Stimulated activated CD8-positive, alpha-beta memory T cell treated with anti-CD3 and anti-CD28 coated beads, Interleukin-15, amount 100 ng/mL, for 1 hour (primary cell): ENCODE results near the gene ELP2.
"Not testable (repeated sequence)": the region's sequence is repeated elsewhere in the genome, so short reads cannot be mapped to it uniquely, and the experiment has no call there.

ENCODE experiments used
- DNase-seq: peaks from one replicate; pipeline ENCODE4 v3.0.0-alpha.2; 2020; ENCODE audit warnings: low read depth

ELP2 gene, protein sequence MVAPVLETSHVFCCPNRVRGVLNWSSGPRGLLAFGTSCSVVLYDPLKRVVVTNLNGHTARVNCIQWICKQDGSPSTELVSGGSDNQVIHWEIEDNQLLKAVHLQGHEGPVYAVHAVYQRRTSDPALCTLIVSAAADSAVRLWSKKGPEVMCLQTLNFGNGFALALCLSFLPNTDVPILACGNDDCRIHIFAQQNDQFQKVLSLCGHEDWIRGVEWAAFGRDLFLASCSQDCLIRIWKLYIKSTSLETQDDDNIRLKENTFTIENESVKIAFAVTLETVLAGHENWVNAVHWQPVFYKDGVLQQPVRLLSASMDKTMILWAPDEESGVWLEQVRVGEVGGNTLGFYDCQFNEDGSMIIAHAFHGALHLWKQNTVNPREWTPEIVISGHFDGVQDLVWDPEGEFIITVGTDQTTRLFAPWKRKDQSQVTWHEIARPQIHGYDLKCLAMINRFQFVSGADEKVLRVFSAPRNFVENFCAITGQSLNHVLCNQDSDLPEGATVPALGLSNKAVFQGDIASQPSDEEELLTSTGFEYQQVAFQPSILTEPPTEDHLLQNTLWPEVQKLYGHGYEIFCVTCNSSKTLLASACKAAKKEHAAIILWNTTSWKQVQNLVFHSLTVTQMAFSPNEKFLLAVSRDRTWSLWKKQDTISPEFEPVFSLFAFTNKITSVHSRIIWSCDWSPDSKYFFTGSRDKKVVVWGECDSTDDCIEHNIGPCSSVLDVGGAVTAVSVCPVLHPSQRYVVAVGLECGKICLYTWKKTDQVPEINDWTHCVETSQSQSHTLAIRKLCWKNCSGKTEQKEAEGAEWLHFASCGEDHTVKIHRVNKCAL

DNA sequence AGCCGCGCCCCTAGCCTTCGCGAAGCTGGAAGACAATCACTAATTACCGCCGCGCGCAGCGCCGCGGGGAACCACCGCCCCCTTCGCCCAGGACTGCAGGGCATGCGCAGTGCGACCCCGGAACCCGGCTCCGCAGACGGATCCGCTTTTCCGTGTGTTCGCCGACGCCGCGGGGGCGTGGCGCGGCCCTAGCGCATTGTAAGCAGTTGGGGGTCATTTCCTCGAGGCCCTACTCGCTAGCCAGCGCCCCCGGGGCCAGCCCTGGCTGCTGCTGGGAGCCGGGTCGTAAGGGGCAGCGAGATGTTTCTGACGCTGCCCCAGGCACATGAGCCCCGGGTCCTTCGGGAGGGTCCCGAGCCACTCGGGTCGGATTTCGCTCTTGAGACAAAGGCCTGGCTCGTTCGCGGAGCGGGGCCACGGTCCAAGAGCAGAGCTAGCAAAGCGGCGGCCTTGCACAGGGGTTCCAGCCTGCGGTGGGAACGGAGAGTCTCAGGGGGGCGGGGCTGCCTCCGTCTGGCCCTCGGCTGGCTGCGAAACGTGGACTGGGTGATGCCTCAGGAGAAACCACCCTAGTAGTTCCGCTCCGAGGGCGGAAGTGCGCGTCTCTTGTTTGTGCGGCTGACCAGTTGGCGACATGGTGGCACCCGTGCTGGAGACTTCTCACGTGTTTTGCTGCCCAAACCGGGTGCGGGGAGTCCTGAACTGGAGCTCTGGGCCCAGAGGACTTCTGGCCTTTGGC lies at the start of gene ELP2, which contains the start of gene SLC39A6:
Gene ELP2, plus strand, starts transcription at position 600 of the 739 bp plus-strand sequence. Its CDS starts 35 bp downstream, at position 635.
Gene SLC39A6, minus strand, starts transcription at position 41 of the 739 bp plus-strand sequence. CDS start 2,333 bp downstream, outside the sequence.
- peak; percentile 91 for DNase-seq

DNA sequence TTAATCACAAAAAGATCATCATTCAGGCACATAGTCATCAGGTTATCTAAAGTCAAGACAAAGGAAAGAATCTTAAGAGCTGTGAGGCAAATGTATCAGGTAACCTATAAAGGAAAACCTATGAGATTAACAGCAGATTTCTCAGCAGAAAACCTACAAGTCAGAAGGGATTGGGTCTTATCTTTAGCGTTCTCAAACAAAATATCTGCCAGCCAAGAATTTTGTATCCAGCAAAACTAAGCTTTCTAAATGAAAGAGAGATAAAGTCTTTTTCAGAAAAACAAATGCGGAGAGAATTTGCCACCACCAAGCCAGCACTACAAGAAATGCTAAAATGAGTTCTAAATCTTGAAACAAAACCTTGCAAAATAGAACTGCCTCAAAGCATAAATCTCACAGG lies 48.6 kb upstream of the ELP2 start:
- not testable (repeated sequence) for DNase-seq

DNA sequence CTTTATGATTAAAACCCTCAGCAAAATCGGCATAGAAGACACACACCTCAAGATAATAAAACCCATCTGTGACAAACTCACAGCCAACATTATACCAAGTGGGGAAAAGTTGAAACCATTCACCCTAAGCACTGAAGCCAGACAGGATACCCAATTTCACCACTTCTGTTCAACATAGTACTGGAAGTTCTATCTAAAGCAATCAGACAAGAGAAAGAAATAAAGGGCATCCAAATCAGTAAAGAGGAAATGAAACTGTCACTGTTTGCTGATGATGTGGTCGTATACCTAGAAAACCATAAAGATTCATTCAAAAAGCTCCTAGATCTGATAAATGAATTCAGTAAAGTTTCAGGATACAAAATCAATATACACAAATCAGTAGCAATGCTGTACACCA lies 46.0 kb upstream of the ELP2 start:
- no peak for DNase-seq

DNA sequence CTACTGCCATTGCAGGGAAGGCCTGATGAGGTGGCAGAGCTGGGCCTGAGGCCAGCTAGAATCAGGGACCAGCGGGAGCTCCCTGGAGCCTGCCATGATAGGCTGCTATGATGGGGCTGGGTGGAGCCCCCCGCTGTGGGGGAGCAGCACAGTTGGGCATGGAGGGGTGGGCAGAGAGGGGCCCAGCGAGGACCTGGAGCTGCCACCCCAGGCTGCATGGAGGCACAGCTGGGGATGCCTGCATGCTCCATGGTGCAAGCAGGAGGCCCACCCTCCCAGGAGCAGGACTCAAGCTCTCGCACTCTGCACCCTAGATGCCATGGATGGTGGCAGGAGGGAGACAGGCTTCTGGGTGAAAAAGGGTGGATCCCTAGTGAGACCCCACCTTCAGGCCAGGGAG lies 44.5 kb upstream of the ELP2 start:
- DNase-seq, result no peak

DNA sequence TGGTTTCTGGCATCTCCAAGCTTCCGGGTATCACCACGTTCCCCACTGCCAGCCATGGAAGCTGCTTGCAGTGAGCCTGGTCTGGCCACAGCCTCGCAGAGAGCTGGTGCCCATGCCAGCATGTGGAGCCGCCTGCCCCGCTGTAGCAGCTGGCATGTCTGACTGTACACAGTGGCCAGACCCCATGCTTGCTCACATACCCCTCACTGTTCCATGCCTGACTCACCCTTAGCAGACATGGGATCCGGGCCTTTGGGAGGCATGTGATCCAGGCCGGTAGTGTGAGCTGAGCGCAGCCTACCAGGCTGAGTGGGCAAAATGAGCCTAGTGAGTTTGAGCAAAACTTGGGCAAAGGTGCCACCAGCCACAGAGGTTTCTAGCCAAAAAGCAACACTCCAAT lies 43.5 kb upstream of the ELP2 start:
- no peak for DNase-seq

DNA sequence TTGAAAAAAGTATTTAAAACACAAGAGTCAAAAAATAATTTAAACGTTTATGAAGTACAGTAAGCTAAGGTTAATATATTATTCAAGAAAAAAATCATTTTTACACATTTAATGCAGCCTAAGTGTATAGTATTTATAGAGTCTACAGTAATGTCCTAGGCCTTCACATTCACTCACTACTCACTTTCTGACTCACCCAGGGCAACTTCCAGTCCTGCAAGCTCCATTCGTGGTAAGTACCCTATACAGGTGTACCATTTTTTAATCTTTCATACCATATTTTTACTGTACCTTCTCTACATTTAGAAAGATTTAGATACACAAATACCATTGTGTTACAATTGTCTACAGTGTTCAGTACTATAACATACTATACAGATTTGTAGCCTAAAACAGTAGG lies 41.4 kb upstream of the ELP2 start:
- DNase-seq, result no peak

DNA sequence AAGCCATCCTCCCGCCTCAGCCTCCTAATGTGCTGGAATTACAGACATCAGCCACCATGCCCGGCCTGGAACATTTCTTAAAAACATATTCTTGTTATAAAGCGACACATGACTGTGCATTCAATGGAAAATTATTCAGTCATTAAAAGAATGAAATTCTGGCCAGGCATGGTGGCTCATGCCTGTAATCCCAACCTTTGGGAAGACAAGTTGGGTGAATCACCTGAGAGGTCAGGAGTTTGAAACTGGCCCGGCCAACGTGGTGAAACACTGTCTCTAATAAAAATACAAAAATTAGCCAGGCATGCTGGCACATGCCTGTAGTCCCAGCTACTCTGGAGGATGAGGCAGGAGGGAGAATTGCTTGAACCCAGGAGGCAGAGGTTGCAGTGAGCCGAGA lies 40.7 kb upstream of the ELP2 start:
- DNase-seq, result no peak

DNA sequence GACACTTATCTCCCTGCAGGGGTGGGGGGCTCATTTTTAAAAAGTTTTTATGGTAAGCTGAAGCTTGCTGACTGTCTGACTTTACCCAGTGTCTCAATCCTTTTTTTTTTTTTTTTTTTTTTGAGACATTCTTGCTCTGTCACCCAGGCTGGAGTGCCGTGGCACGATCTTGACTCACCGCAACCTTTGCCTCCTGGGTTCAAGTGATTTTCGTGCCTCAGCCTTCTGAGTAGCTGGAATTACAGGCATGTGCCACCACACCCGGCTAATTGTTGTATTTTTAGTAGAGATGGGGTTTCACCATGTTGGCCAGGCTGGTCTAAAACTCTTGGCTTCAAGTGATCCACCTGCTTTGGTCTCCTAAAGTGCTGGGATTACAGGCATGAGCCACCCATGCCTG lies 37.6 kb upstream of the ELP2 start:
- not testable (repeated sequence) for DNase-seq

DNA sequence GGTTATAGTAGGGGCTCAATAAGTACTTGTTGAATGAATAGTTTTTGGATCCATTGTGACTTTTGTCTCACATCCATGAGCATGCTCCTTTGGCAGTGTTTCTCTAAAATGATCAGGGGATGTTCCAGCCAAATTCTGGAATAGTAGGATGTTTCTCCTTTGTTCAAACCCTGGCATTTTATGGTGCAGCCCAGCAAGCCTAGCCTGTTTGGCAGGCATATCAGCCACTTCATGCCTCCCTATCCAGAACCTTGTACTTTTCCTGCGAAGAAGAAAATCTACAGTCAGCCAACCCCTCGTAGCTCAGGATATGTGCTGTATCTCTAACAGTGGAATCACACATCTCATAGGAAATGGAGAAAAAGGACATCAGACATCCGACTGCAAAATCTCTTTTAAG lies 35.3 kb upstream of the ELP2 start:
- no peak for DNase-seq

DNA sequence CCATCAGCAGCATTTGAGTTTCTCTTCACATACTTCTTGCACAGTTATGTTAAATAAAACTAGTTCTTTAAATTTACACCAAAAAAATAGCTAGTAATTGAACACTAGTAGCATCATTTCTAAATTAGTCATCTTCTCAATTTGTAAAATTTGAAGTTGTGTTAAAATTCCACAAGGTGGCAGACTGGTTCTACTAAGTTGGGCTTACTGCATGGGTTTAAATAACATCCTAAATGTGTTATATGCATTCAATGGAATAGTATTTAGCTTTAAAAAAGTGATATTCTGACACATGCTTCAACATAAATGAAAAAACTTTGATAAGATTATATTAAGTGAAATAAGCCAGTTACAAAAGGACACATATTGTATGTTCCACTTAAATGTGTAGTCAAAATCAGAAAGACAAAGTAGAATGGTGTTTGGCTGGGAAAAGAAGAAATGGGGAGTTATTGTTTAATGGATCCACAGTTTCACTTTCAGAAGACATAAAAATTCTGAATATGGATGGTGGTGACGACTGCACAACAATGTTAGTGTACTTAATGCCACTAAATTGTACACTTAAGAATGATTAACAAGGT lies 33.7 kb upstream of the ELP2 start:
- DNase-seq, result no peak

DNA sequence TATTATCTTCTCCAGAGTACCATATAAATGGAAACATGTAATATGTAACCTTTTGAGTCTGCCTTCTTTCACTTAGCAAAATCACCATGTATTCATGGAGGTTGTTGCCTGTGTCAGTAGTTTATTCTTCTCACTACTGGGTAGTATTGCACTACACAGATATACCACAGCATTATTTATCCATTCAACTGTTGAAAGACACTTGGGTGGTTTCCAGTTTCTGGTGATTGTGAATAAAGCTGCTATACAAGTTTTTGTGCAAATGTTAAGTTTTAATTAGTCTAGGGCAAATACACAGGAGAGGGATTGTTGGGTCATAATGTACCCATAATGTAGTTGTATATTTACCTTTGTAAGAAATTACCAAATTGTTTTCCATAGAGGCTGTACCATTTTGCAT lies 32.7 kb upstream of the ELP2 start:
- DNase-seq, result no peak

DNA sequence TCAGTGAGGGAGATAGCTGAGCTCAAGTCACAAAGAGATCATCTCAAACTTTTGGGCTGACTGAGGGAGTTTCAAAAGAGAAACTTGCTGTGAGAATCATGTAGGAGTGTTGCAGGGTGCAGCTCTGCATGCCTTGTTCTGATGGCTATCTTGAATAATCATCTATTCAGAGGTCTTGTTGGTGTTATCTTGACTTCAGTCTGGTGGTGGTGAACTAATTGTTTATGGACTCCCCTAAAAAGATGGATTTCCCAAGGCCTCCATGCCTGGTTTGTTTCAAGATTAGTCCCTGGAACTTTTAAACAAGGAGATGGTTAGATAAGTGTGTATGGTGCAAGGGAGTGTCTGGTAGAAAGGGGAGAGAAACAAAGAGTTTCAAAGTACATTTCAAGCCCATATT lies 30.4 kb upstream of the ELP2 start:
- no peak for DNase-seq

DNA sequence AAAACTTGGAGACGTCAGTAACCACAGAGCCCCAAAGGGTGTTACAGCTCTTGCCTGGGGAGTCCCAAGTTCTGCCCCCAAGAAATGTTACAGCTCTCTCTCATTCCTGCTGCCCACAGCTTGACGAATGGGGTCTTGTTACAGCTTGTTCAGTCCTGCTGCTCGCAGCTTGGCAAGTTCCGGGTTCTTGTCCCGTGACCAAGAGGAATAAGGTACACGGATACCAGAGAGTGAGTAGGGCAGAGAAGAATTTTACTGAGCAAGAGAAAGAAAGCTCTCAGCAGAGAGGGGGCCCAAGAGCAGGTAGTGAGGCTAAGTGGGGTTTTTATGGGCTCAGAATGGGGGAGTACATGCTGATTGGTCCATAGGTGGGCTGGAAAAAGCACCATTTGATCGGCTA lies 27.8 kb upstream of the ELP2 start:
- no peak for DNase-seq

DNA sequence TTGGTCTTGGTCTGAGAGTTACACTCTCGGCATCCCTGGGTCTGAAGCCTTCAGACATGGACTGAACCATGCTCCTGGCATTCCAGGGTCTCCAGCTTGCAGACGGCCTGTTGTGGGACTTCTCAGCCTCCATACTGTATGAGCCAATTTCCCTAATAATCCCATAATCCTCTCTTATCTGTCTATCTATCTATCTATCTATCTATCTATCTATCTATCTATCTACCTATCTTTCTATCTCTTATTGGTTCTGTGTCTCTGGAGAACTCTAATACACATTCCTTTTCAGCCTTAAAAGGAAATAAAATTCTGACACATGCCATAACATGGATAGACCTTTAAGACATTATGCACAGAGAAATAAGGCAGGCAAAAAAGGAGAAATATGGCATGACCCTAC lies 24.9 kb upstream of the ELP2 start:
- no peak for DNase-seq

DNA sequence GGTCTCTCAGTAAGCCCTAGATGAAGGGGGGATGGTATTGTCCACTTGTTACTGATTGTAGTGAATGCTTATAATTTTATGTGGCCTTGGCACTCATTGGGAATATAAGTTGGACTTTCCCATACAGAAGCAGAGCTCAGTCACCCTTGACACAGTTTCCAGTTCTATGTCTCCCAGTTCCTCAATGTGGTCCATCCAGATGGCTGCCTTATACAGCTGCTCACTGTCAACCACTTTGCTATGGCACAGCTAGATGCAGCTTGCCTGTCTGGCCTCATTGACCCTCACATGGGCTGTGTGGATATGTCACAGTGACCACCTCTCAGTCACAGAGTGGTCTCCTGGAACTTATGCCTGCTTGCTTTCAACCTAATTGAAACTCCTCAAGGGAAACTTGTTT lies 22.2 kb upstream of the ELP2 start:
- no peak for DNase-seq

DNA sequence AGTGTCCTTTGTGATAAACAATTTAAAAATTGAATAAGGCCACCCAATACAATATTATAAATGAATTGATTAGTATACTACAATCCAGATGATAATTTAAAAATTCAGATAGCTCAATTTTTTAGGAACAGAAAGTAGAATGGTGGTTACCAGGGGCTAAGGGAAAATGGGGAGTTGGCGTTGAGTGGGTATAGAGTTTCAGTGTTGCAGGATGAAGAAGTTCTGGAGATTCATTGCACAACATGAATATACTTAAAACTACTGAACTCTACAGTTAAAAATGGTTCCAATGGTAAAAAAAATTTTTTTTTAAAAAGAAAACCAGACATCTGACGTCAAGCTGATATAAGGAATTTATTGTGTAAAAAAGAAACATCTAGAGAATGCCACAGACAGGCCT lies 21.5 kb upstream of the ELP2 start:
- no peak for DNase-seq

DNA sequence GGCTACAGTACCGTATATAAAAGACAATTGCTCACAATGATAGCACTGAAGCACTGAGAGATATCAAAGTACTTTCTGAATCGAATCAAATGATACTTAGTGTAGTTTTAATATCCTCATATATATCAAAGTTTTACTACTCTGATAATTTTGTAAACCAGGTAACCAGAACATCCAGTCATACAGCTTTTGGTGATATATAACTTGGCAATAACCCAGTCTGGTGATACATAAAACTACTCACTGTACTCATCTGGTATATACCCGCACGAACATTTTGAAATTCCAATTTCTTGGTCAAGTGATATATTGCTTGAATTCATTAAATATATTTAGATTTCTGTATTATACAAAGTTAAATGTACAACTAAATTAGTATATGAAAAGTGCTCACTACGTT lies 21.1 kb upstream of the ELP2 start:
- DNase-seq, result no peak

DNA sequence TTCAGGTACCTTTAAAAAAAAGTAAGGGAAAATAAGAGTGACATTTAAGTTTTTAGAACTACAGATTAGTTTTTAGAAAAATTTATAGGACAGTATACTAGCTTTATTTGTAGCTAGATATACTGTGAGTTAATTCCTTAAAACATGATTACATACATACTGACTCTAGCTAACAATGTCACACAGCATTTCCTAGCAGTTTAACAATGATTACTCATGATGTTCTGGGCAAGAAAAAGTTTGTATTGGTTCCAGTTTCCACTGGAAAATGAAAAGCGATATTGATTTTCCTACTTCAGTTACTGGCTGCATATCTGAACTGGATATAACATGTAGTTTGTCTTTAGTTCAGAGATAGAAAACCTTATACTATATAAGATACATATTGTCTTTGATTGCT lies 20.0 kb upstream of the ELP2 start:
- DNase-seq, result no peak

DNA sequence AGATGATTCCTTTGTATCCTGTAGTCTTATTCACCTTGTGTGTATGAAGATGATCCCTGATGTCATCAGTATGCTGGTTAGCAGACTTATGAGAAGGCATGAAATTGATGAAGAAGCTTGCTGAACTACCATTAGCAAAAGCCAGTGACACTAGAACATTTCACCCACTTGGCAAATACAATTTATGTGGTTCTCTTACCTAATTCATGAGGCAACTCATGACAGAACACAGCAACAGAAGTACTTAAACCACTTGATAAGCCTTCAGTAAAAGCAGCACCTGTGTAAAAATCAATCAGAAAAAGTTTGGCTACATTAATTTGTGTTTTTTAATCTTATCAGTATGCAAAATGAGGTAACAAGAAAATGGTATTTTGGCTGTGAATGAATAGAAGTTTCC lies 17.4 kb upstream of the ELP2 start:
- no peak for DNase-seq

DNA sequence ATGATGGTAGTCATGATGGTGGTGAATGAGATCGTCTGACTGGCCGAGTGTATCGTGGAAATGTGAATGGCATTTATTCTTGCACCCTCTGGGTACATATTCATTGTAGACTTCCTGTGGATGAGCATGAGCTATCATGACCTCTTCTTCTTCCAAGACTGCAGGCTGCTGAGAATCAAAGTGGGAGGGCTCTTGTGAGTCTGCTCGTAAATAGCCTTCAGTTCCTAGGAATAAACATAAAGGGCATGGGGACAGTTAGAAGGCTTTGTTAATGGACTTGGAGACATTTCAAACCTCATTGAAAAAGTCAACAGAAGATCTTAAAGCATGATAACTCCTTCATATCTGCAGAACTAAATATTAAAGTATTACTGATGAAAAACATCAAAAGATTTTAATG lies 15.4 kb upstream of the ELP2 start:
- no peak for DNase-seq

DNA sequence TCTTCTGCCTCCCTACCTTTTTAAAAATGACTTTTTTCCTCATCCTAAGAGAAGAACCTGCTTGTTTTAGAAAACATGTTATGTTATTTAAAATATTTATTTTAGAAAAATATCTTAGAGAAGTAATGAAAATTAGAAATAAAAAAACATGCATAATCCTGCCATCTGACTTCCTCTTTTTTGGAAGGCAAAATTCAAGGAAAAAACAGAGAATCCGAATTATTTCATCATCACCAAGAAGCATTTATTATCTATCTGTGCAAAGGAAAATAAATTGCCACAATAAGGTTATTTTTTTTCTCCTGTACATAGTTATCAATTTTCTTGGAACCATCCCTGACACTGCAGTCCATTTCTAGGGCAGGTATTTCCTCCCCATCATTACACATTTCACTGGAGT lies 15.0 kb upstream of the ELP2 start:
- DNase-seq, result no peak

DNA sequence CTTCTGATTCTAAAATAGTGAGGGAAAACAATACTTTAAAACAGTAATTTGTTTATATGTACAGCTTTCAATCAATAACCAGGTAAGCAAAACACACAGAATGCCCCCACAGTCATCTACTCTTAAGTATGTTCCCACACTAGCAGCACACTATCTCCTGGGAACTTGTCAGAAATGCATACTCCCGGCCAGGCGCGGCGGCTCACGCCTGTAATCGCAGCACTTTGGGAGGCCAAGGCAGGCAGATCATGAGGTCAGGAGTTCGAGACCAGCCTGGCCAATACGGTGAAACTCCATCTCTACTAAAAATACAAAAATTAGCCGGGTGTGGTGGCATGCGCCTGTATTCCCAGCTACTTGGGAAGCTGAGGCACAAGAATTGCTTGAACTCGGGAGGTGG lies 12.9 kb upstream of the ELP2 start:
- DNase-seq, result not testable (repeated sequence)
